Sigmoid colon (tissue), 4 donors: ENCODE data around the gene MMGT1.

Experiments
- CTCF ChIP-seq, 4 experiments: fragments of 450-650 bp in 3 of 4; fragments of 200-600 bp in 1 of 4; IDR thresholded peaks; one replicate each; pipeline ENCODE4 v1.5.1; 2016 to 2019; ENCODE audit warnings: antibody characterized with exemption in 4 of 4, mild to moderate bottlenecking in 3 of 4, moderate library complexity in 2 of 4
- EP300 ChIP-seq, 4 donors: sonication (generic); formaldehyde crosslinking; IDR thresholded peaks; one replicate each; pipeline ENCODE4 v1.6.1; 2017; ENCODE audit warnings: antibody characterized with exemption in 4 of 4
- POLR2AphosphoS5 ChIP-seq, 4 donors: sonication (generic); formaldehyde crosslinking; IDR thresholded peaks; one replicate each; pipeline ENCODE4 v1.6.1; 2017; ENCODE audit warnings: antibody characterized with exemption in 4 of 4

- no peak for TF ChIP-seq POLR2AphosphoS5 (IDR thresholded peaks at IDR 0.05)
- TF ChIP-seq CTCF (IDR thresholded peaks at IDR 0.05) = no peak
- TF ChIP-seq EP300 (IDR thresholded peaks at IDR 0.05) = no peak
Observed at GRCh38 chrX:135927897-135928296, 45.9 kb downstream of the MMGT1 start.
